Measurements from ENCODE around the gene TSPAN10. TPM values are rescaled to one million over a fixed set of nuclear protein-coding genes. Genes with fewer than 3 reads are reported as not detected.

TSPAN10 gene
- total RNA-seq, 4 donors from 2014 or later = 0.99 to 9.2 (median 2.5) TPM

DNA sequence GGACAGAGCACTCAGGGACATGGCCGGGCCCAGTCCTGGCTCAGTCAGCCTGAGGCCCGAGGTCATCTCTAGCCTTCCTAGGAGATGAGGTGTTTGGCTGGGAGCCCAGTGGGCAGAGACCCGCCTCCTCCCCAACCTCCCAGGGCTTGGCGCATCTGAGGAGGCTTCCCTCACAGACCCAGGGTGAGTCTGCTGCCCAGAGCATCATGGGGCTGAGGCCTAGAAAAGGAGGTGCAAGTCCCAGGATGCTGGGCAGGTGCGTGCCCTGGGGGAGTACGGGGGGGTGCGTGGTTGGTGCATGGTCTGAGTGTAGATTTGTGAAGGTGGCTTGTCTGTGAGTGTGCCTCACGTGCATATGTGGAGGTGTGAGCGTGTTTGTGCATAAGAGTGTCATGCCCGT lies 14.7 kb downstream of the TSPAN10 start:
- WGBS = 81% methylated on average over 6 of the region's 10 CpGs
- no peak for DNase-seq (ENCODE audit: low spot score in 2 of 2)

GRCh38 chr17:81652906-81653771 lies 16.1 kb downstream of the TSPAN10 start:
- TF ChIP-seq POLR2A (IDR thresholded peaks at IDR 0.05) (no peak), EP300 (IDR thresholded peaks at IDR 0.05) (no peak), CTCF (IDR thresholded peaks at IDR 0.05) (no peak), POLR2AphosphoS5 (IDR thresholded peaks at IDR 0.05) (no peak)
- H3K27ac ChIP-seq = no peak overlapping the region
- DNase-seq (ENCODE audit: low spot score in 2 of 2) = no peak
- peaks cover 3% of the 10 kb centered on the region for H3K4me1 ChIP-seq
- peak overlapping the region; percentile 19 for H3K4me3 ChIP-seq
- peaks cover 44% of the 10 kb centered on the region for H3K27me3 ChIP-seq
- no peaks in the 10 kb centered on the region for H3K9me3 ChIP-seq
- 41% methylated on average over 22 of the region's 27 CpGs for WGBS
- no peaks in the 10 kb centered on the region for H3K36me3 ChIP-seq

More for the DNA sequence above, 14.7 kb downstream of the TSPAN10 start:
- no peaks in the 10 kb centered on the region for H3K36me3 ChIP-seq
- no peak overlapping the region for H3K4me3 ChIP-seq
- TF ChIP-seq POLR2AphosphoS5 (IDR thresholded peaks at IDR 0.05) (no peak), CTCF (IDR thresholded peaks at IDR 0.05) (no peak), EP300 (IDR thresholded peaks at IDR 0.05) (no peak), POLR2A (IDR thresholded peaks at IDR 0.05) (no peak)
- H3K4me1 ChIP-seq = peaks cover 6% of the 10 kb centered on the region
- H3K27me3 ChIP-seq = peaks cover 52% of the 10 kb centered on the region
- no peak overlapping the region for H3K27ac ChIP-seq
- H3K9me3 ChIP-seq = no peaks in the 10 kb centered on the region

- H3K36me3 ChIP-seq = no peaks in the 10 kb centered on the region
- no peak overlapping the region for H3K27ac ChIP-seq
- peaks cover 20% of the 10 kb centered on the region for H3K27me3 ChIP-seq
- H3K4me1 ChIP-seq = peaks cover 5% of the 10 kb centered on the region
- no peak overlapping the region for H3K4me3 ChIP-seq
- 53% methylated on average over 5 of the region's 18 CpGs for WGBS
- TF ChIP-seq CTCF (IDR thresholded peaks at IDR 0.05) (no peak), POLR2AphosphoS5 (IDR thresholded peaks at IDR 0.05) (no peak), EP300 (IDR thresholded peaks at IDR 0.05) (no peak), POLR2A (IDR thresholded peaks at IDR 0.05) (no peak)
- H3K9me3 ChIP-seq = no peaks in the 10 kb centered on the region
- DNase-seq (ENCODE audit: low spot score in 2 of 2) = no peak
Observed at GRCh38 chr17:81655378-81656117, 18.6 kb downstream of the TSPAN10 start.

GRCh38 chr17:81656118-81656743 lies 19.2 kb downstream of the TSPAN10 start, which contains the start of gene PDE6G:
TSS of gene PDE6G (minus strand) at chr17:81656542. CDS start at chr17:81653305, 3,237 bp downstream.
- no peaks in the 10 kb centered on the region for H3K9me3 ChIP-seq
- TF ChIP-seq CTCF (IDR thresholded peaks at IDR 0.05) = no peak
- no peak within 1 kb of the TSS for H3K4me3 ChIP-seq
- H3K4me1 ChIP-seq = peaks cover 6% of the 10 kb centered on the region
- no peaks in the 10 kb centered on the region for H3K36me3 ChIP-seq
- H3K27me3 ChIP-seq = peaks cover 14% of the 10 kb centered on the region
- 96% methylated on average over 5 of the region's 15 CpGs for WGBS
- no peak for DNase-seq (ENCODE audit: low spot score in 2 of 2)
- no peak within 1 kb of the TSS for H3K27ac ChIP-seq

GRCh38 chr17:81656835-81657234 lies 19.8 kb downstream of the TSPAN10 start:
- Histone ChIP-seq H3K36me3 (no peaks in the 10 kb centered on the region), H3K27me3 (peaks cover 8% of the 10 kb centered on the region), H3K27ac (no peak overlapping the region), H3K9me3 (no peaks in the 10 kb centered on the region), H3K4me1 (peaks cover 8% of the 10 kb centered on the region), H3K4me3 (no peak overlapping the region)
- 40% methylated on average over 1 of the region's 4 CpGs for WGBS
- DNase-seq (ENCODE audit: low spot score in 2 of 2) = no peak
- TF ChIP-seq CTCF (IDR thresholded peaks at IDR 0.05) (no peak), EP300 (IDR thresholded peaks at IDR 0.05) (no peak), POLR2A (IDR thresholded peaks at IDR 0.05) (no peak), POLR2AphosphoS5 (IDR thresholded peaks at IDR 0.05) (no peak)
